Measurements from ENCODE around the gene ACSF3. TPM values are rescaled to one million over a fixed set of nuclear protein-coding genes. Genes with fewer than 3 reads are reported as not detected.

ACSF3 gene
- total RNA-seq, 2 donors from 2014 or later: 34.8 to 35.5 TPM

DNA sequence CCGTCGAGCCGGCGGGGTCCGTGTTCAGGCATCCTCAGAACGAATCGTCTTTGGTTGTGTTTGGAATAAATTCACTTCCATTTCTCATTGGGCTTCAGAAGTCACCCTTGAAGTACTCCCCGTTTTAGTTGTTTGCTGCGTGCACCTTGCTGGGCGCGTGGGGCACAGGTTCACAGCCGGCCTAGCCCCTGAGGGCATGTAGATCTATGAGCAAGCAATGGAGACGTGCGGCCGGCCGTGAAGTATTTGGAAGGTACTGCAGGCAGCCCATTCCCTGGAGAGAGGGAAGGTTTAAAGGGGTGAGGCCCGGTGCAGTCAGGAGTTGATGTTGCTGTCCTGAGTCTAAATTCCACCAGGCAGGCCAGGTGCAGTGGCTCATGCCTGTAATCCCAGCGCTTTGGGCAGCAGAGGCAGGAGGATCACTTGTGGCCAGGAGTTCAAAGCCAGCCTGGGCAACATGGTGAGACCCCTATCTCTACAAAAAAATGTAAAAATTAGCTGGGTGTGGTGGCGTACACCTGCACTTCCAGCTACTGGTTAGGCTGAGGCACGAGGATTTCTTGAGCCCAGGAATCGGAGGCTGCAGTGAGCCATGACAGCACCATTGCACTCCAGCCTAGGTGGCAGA lies 714 bp downstream of the ACSF3 start:
- Histone ChIP-seq H3K9ac (ENCODE audit: extremely low read depth, low read length, poor library complexity, severe bottlenecking) (peak overlapping the region; percentile 57), H3K4me1 (ENCODE audit: control insufficient read depth, insufficient read depth, low read length) (peaks cover 13% of the 10 kb centered on the region), H3K27me3 (ENCODE audit: control insufficient read depth, insufficient read depth, low read length, poor library complexity, severe bottlenecking) (peaks cover 37% of the 10 kb centered on the region), H3K27ac (ENCODE audit: low read depth, low read length) (no peak overlapping the region), H3K9me3 (ENCODE audit: control insufficient read depth, low read length) (no peaks in the 10 kb centered on the region), H3K4me3 (ENCODE audit: low read length) (peak overlapping the region; percentile 87), H3K36me3 (ENCODE audit: control insufficient read depth, insufficient read depth, low read length) (peaks cover 6% of the 10 kb centered on the region)
- WGBS, 2 experiments (ENCODE audit: insufficient coverage in 1 of 2, insufficient read length in 1 of 2): 16 to 17% methylated on average over 17 to 21 of the region's 21 CpGs
- Mint-ChIP-seq H3K4me1 (peaks cover 35% of the 10 kb centered on the region), H3K27me3 (ENCODE audit: insufficient read depth) (peaks cover 28% of the 10 kb centered on the region), H3K27ac (peak overlapping the region; percentile 80), H3K36me3 (ENCODE audit: low read depth) (peaks cover 7% of the 10 kb centered on the region), H3K4me3 (peak overlapping the region; percentile 82), H3K9me3 (no peaks in the 10 kb centered on the region)
- peak; percentile 68 for DNase-seq
- TF ChIP-seq, protein P1, sequence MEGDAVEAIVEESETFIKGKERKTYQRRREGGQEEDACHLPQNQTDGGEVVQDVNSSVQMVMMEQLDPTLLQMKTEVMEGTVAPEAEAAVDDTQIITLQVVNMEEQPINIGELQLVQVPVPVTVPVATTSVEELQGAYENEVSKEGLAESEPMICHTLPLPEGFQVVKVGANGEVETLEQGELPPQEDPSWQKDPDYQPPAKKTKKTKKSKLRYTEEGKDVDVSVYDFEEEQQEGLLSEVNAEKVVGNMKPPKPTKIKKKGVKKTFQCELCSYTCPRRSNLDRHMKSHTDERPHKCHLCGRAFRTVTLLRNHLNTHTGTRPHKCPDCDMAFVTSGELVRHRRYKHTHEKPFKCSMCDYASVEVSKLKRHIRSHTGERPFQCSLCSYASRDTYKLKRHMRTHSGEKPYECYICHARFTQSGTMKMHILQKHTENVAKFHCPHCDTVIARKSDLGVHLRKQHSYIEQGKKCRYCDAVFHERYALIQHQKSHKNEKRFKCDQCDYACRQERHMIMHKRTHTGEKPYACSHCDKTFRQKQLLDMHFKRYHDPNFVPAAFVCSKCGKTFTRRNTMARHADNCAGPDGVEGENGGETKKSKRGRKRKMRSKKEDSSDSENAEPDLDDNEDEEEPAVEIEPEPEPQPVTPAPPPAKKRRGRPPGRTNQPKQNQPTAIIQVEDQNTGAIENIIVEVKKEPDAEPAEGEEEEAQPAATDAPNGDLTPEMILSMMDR (conservative IDR thresholded peaks at IDR 0.05): no peak

DNA sequence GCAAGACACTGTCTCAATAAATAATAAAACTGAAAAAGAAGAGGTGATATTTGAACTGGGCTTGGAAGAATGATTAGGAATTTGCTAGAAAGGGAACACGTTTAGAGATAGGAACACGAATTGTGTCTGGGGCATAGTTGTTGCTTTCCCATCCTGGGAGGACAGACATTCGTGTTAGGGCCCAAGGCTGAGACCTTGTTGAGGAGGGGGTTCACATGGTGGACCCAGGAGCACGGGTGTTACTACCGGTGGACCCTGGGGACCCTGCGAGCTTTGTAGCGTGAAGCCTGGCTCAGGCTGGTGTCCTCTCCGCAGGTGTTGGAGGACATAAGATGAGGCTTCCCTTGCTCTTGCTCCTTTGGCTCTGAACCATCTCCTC lies 1.2 kb downstream of the ACSF3 start:
- Mint-ChIP-seq H3K27me3 (ENCODE audit: insufficient read depth) (peaks cover 23% of the 10 kb centered on the region), H3K4me3 (peak overlapping the region; percentile 82), H3K36me3 (ENCODE audit: low read depth) (peaks cover 10% of the 10 kb centered on the region), H3K9me3 (no peaks in the 10 kb centered on the region), H3K4me1 (peaks cover 35% of the 10 kb centered on the region), H3K27ac (no peak overlapping the region)
- Histone ChIP-seq H3K9ac (ENCODE audit: extremely low read depth, low read length, poor library complexity, severe bottlenecking) (peak overlapping the region; percentile 57), H3K27me3 (ENCODE audit: control insufficient read depth, insufficient read depth, low read length, poor library complexity, severe bottlenecking) (peaks cover 32% of the 10 kb centered on the region), H3K36me3 (ENCODE audit: control insufficient read depth, insufficient read depth, low read length) (peaks cover 6% of the 10 kb centered on the region), H3K27ac (ENCODE audit: low read depth, low read length) (no peak overlapping the region), H3K4me3 (ENCODE audit: low read length) (peak overlapping the region; percentile 87), H3K9me3 (ENCODE audit: control insufficient read depth, low read length) (no peaks in the 10 kb centered on the region), H3K4me1 (ENCODE audit: control insufficient read depth, insufficient read depth, low read length) (peaks cover 13% of the 10 kb centered on the region)
- WGBS, 2 experiments (ENCODE audit: insufficient coverage in 1 of 2, insufficient read length in 1 of 2): 87 to 89% methylated on average over 8 of the region's 8 CpGs
- TF ChIP-seq, protein P1 (conservative IDR thresholded peaks at IDR 0.05): no peak
- no peak for DNase-seq

- no peak for DNase-seq
- Histone ChIP-seq H3K4me3 (ENCODE audit: low read length) (no peak overlapping the region), H3K36me3 (ENCODE audit: control insufficient read depth, insufficient read depth, low read length) (peaks cover 10% of the 10 kb centered on the region), H3K27me3 (ENCODE audit: control insufficient read depth, insufficient read depth, low read length, poor library complexity, severe bottlenecking) (peaks cover 26% of the 10 kb centered on the region), H3K9me3 (ENCODE audit: control insufficient read depth, low read length) (no peaks in the 10 kb centered on the region), H3K27ac (ENCODE audit: low read depth, low read length) (no peak overlapping the region), H3K9ac (ENCODE audit: extremely low read depth, low read length, poor library complexity, severe bottlenecking) (no peak overlapping the region), H3K4me1 (ENCODE audit: control insufficient read depth, insufficient read depth, low read length) (peaks cover 13% of the 10 kb centered on the region)
- TF ChIP-seq, protein P1 (conservative IDR thresholded peaks at IDR 0.05): no peak
- Mint-ChIP-seq H3K27me3 (ENCODE audit: insufficient read depth) (peaks cover 16% of the 10 kb centered on the region), H3K4me3 (peak overlapping the region; percentile 82), H3K36me3 (ENCODE audit: low read depth) (peaks cover 12% of the 10 kb centered on the region), H3K4me1 (peaks cover 35% of the 10 kb centered on the region), H3K27ac (no peak overlapping the region), H3K9me3 (no peaks in the 10 kb centered on the region)
- WGBS, 2 experiments (ENCODE audit: insufficient coverage in 1 of 2, insufficient read length in 1 of 2): 86 to 90% methylated on average over 14 to 21 of the region's 21 CpGs
These were observed 1.9 kb downstream of the ACSF3 start for GRCh38 chr16:89095491-89095951.
